Right forelimb (tissue), 1 donor: ENCODE results near the gene LRPPRC.
A peak's percentile ranks its signal among the peaks of the same experiment; 100 is the strongest.
"Not testable (repeated sequence)": the region's sequence is repeated elsewhere in the genome, so short reads cannot be mapped to it uniquely, and the experiment has no call there.

Experiments used
- DNase-seq: peaks from one replicate; pipeline ENCODE4 v3.0.0-alpha.2; 2018

The LRPPRC gene

GRCh38 chr2:43995733-43996533 is at the start of gene LRPPRC:
TSS of gene LRPPRC (minus strand) at chr2:43995989. CDS start at chr2:43995947, 42 bp downstream.
- DNase-seq = peak; percentile 93

DNA sequence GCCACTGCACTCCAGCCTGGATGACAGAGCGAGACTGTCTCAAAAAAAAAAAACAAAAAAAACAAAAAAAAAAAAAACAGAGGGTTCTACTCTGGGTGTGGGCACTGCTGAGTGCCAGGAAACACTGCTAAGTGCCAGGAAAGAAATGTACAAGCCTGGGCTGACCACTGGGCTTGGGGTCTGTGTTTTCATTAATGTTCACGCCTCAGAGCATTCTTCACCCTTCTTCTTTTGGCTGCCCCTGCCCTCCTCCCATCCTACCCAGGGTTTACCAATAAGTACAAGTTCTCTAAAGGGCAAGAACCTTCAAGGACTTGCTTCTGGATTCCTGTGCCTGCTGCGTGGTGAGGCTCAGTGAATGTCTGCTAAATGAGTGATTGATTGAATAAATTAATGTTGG is 49.3 kb upstream of the LRPPRC start:
- DNase-seq = no peak

GRCh38 chr2:44044281-44044720 is 48.5 kb upstream of the LRPPRC start:
- peak; percentile 77 for DNase-seq

- DNase-seq = no peak
These were observed 44.6 kb upstream of the LRPPRC start for GRCh38 chr2:44040365-44040764.

DNA sequence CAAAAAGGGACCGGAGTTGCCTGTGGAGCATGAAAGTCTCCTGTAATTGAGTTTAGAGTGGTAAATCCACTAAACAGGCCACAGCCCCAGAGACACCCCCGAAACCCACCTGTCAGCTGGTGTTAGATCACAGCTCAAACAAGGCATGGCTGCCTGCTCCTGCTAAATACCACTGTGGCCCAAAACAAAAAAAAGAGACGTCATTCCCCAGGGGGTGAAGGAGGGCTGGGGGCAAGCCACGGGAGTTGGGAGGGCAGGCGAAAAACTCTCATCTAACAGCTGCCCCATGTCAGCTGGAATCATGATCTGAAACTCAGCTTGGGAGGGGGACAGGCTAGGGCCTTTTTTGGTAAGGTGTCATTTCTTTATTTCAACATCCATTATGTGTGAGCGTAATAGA is 42.5 kb upstream of the LRPPRC start:
- no peak for DNase-seq

DNA sequence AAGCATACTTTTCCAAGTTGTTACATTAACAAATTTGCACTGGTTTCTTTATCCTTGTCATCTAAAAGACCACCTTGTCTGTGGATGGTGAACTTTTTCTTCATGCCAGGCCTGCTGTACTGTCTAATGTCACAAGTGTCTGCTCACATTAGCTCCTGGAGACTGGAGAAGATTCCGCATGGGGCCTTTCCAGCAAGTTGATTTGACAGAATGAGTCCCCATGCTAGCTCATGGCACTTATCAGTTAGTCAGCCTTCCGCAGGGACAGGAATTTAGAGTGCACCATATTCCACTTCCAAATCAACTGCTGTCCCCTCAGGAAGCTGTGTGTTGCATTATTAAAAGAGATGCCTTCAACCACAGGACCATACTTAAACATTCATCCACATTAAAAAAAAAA is 41.4 kb upstream of the LRPPRC start:
- DNase-seq = no peak

DNA sequence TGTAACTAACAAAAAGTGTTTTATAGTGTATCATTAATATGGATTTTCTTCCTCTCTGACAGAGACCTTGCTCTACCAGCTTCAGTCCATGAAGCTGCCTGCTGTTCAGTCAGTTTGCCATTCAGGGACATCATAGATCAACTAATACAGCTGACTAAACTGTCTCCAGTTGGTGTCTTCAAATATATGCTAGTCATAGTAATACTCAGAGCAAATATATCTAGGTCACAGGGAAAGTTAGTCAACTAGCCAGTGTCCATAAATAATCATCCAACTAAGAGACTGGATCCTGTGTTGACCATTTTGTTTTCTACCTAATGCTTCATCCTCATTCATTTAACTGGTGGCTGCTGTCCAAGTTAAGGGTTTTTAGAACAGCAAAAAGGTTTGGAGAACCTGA is 38.2 kb upstream of the LRPPRC start:
- DNase-seq = no peak

- DNase-seq = not testable (repeated sequence)
These were observed 31.3 kb upstream of the LRPPRC start for GRCh38 chr2:44027076-44027475.

- peak; percentile 71 for DNase-seq
These were observed 20.5 kb upstream of the LRPPRC start for GRCh38 chr2:44016282-44016681.

GRCh38 chr2:44015239-44015638 is 19.4 kb upstream of the LRPPRC start:
- DNase-seq = no peak

DNA sequence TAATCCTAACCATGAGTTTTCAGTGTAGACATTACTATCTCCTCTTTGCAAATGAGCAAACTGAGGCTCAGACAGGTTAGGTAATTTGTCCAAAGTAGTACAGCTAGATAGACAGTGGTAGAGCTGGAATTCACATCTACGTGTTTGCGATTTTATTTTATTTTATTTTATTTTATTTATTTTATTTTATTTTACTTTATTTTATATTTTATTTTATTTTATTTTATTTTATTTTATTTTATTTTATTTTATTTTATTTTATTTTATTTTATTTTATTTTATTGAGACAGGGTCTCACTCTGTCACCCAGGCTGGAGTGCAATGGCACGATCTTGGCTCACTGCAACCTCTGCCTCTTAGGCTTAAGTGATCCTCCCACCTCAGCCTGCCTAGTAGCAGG is 17.4 kb upstream of the LRPPRC start:
- not testable (repeated sequence) for DNase-seq

DNA sequence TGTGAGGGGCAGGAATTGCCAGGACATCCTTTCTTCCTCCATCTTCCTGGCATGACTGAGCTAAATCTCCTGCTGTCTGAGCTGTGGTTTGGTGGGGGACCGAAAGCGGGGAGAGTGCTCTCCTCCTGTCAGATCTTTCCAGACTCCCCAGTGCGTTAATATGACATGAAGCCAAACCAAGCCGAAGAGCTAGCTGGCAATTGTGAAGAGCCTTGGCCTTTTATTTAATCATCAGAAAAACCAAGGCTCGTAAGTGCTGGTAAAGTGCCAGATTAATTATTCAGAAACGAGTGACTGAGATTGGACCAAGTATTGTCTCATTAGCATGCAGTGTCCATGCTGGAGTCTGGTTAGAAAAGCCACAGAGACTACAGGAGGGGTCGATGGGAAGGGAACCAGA is 14.5 kb upstream of the LRPPRC start:
- DNase-seq = no peak

DNA sequence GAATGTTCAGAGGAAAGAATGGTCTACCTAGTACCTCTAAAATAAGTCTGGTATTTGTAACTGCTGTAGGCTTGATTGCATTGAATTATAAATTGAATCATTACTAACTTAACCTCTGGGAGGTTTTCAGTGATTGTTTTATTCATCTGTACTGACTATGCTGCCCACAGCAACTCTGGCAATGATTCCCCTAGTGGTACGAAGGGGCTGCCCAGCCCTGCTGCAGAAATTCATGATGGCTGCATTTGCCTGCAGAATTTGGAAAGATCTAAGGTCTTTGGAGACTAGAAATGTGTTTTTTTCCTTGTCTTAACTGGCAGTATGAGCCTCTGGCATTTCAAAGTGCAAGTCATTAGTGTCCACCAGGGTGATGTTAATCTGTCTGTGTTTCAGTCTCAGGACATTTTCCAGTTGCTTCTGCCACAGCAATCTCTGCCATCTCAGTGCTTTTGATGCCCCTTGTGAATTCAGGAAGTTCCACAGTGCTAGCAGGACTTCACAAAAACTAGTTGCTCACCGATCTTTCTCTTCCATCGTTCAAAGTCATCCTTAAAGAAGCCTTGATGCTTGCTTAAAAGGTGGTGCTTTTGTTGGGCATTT is 13.4 kb upstream of the LRPPRC start:
- no peak for DNase-seq

DNA sequence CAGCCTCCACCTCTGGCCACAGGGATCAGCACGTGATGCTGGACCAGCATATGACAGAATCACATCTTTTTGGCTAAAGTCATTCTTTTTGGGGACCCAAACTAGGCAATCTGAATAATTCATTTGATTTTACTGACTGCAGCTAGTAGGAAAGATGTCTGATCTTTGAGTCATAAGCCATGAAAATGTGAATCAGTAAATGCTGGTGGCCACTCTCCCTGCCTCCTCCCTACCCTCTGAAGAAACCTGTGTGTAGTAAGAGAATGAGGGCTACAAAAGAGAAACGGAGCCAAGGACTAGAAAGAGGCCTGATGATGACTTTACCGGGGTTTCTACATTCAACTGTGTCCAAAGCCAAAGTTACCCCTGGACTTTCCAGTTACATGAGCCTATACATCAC is 10.1 kb upstream of the LRPPRC start:
- no peak for DNase-seq

DNA sequence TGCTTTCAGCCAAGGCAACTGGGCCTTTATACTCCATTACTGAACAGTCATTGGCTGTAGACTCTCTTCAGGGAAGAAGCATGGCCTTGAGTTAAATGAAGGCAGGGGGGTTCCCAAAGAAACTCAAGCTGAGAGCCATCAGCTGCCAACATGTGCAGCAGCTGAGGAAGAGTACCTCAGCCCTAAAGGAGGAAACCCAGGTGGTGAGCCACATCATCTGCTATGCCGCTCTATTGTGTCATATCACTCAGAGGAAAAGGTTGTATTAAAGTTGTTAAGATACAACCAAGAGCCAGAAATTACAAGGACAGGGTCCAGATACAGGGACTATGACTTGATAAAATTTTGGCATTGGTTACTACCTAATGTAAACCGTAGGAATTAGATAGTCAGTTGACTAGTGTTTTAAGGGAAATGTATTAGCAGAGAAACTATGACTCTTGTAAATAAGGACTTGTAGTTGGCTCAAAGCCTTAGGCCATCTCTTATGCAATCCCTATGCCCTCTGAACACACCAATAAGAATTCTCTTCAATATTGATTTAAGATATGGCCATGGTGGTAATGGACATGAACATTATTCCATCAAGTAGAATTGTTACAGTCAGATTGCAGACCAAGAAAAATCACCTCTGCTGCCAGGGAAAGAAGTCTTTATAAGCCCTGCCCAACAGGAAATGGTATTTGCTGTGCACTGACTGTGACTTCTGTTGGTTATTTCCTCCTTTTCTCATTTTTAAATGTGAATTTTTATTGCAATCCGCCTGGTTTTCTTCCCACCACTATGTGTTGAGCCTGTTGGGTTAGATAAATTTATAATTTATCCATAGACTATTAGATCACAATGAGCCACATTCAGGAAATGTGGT is 9.2 kb upstream of the LRPPRC start:
- DNase-seq = no peak

DNA sequence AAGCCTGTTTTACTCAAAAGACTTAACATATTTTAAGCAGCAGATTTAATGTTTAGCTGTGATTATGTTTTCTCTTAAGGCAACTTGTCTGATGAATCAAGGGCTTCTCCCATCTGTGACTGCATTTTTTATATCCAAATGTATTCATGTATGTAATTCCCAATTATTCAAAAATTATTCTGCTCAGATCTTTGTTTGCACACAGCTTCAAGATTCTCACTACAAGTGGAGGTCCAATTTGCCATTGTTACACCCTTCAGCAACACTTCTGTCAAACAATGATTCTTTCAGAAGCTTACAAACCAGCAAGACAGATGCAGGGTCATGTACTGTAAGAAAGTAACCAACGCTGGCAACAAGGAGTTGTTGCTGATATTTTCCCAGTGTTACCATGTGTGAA is 5.9 kb upstream of the LRPPRC start:
- no peak for DNase-seq

GRCh38 chr2:43998263-43998662 is 2.5 kb upstream of the LRPPRC start:
- no peak for DNase-seq

- no peak for DNase-seq
These were observed 2.4 kb downstream of the LRPPRC start for GRCh38 chr2:43993437-43993836.

DNA sequence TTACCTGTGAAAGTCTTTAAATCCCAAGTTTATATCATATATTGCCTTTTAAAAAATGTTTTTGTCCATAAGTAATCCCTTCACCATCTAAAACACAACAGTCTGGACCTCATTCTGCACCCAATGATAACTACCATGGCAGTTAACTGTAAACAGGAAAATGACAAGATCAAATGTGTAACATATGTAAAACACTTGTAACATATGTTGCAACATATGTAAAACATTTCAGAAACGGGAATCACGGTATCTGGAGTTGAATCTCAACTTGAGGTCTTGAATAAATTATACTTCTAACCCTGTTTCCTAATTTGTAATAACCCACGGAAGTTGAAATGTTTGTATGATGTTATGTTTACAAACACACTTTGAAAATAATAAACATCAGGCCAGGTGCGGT is 6.2 kb downstream of the LRPPRC start:
- DNase-seq = no peak

GRCh38 chr2:43986600-43986999 is 9.2 kb downstream of the LRPPRC start:
- no peak for DNase-seq

GRCh38 chr2:43985359-43985758 is 10.4 kb downstream of the LRPPRC start:
- DNase-seq = no peak

DNA sequence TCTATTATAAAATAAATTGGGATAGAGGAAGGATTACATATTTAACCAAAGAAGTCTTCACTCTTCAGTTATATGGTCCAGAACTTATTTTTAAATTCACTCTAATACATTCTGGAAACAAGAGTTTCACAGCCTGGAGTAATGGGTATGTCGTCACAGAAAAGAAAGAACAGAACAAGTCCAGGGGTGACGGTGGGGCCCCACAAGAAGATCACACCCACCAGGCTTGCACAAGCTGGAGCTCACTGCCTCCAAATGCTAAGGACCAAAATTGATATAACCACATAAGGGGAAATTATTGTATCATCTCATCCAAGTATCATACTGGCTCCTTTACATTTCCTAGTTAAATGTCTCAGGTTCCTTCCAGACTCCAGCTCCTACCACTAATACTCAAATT is 11.3 kb downstream of the LRPPRC start:
- no peak for DNase-seq

- no peak for DNase-seq
These were observed 14.9 kb downstream of the LRPPRC start for GRCh38 chr2:43980902-43981301.
